GM13976 (cell line): Measurements from ENCODE around the gene PIM3.

Experiments
- DNase-seq: peaks from one replicate; pipeline ENCODE4 v3.0.0; 2012; ENCODE audit warnings: low spot score
- in situ Hi-C: fragments of 300-500 bp; cut with MboI; formaldehyde crosslinking; loops from one replicate; pipeline ENCODE4 v1.12.0; 2022; ENCODE audit warnings: low sequenced_read_pairs, mixed read lengths, inconsistent platforms; ENCODE audit not compliant: unreplicated experiment
- TF ChIP-seq, protein P1 (sequence below): IDR thresholded peaks from 2 replicates; pipeline ENCODE4 v1.5.1; 2012; ENCODE audit warnings: borderline replicate concordance, mild to moderate bottlenecking; ENCODE audit not compliant: insufficient read depth; ENCODE audit errors: extremely low read depth, missing control alignments, control extremely low read depth

PIM3 gene

DNA sequence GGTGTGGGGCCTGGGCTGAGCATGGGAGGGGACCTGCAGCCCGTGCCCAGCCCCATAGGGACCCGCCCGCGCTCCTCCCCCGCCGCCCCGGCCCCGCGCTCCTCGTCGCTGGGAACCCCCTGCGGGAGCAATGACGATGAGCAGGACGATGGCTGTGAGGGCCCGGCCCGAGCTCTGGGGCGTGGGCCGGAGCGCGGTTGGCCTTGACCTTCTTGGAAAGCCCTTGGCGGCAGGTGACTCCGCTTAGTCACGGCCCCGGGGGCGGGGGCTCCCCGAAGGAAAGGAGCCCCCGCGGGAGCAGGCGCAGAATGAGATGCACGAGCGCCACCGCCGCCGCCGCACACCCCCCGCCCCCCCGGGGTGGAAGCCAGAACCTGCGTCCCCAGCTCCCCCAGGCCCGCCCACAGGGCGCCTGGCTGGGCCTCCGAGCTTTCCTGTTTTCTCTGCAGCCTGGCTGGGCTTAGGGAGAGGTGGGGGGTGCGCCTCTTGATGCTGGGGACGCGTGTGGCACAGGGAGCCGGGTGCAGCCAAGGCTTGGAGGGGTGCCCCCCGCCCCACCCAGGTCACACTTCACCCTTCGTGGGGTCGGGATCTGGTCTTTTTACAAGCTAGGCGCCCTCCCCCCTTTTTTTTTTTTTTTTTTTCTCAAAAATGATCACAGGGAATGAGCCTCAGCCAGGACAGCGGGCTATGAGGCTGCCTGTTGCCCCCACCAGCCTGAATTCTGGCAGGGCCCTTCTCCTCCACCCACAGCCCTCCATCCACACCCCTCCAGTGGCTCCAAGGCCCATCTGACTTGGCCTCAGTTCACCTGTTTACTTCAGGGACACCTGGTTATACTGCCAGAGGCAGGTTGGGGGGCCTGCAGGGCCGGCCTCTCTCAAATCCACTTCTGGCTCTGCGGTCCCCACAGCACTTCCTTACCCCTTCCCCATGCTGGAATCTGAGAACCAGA, 24.3 kb upstream of the PIM3 start:
- TF ChIP-seq, protein P1, sequence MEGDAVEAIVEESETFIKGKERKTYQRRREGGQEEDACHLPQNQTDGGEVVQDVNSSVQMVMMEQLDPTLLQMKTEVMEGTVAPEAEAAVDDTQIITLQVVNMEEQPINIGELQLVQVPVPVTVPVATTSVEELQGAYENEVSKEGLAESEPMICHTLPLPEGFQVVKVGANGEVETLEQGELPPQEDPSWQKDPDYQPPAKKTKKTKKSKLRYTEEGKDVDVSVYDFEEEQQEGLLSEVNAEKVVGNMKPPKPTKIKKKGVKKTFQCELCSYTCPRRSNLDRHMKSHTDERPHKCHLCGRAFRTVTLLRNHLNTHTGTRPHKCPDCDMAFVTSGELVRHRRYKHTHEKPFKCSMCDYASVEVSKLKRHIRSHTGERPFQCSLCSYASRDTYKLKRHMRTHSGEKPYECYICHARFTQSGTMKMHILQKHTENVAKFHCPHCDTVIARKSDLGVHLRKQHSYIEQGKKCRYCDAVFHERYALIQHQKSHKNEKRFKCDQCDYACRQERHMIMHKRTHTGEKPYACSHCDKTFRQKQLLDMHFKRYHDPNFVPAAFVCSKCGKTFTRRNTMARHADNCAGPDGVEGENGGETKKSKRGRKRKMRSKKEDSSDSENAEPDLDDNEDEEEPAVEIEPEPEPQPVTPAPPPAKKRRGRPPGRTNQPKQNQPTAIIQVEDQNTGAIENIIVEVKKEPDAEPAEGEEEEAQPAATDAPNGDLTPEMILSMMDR = no peak
- in situ Hi-C loops = no loop called here
- DNase-seq = peak; percentile 91

DNA sequence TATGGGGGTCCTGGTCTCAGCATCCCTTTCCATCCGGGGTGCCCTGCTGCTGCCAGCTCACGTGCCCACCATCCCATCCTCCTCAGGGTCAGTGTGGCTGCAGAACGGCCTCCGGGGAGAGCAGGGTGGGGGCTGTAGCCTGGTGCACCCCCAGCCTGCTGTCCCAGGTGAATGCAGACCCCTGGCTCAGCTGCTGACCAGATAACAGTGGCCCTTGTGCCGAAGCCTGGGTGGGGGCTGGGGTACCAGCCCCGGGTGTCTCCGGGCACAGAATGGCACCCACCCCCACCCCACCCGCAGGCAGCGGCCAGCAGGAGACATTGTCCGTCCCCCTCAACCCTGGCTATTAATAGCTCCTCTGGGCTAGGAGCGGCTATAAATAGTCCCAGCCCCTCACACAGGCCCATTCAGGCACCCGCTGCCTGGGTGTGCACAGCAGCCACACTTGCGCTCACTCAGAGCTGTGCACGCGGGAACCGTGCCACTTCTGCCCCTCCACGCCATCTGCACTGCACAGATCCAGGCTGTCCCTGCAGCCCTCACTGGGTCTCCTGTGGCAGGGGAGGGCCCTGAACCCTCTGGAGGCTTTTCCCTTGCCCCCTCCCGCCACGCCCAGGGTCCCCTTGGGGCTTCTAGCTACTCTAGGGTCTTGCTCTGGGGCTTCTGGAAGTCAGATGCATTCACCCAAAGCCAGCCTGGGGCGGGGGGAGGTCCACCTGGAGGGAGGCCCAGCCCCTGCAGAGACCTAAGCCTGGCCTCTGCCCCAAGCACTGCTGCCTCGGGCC, 23.4 kb upstream of the PIM3 start:
- DNase-seq = no peak
- TF ChIP-seq, protein P1 = no peak
- in situ Hi-C loops = no loop called here

DNA sequence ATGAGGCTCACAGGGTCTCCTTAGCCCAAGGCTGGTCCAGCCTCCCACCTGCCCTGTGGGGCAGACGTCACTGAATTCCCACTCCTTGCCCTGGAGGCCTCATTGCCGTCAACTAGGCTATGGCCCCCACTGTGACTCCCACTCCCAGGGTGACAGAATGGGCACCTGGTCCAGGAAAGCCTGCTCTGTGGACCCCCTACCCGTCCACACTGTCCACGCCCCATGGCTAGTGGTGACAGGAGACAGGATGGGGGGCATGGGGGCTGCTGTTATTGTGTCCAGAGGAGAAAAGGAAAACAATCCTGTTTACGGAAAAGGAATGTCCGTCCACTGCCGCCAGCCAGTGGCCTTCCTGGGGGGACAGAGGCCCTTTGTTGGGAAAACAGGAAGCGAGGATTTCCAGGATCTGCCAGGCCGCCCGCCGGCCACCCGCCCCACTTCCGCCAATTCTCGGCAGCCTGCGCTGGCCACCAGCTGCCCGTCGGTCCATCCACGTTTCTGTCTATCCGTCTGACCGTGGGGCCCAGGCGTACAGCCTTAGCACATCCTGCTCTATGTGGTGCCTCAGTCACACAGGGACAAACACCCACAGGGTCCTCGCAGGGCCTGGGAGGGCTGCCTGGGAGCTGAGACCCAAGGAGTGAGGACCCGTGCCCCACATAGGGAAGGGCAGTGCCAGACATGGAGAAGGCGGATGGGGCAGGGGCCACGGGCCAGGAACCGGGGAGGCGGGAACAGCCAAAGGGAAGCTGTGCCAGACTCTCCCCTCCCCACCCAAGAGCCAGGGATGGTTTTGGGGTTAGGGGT, 22.6 kb upstream of the PIM3 start:
- no peak for DNase-seq
- in situ Hi-C loops = no loop called here
- TF ChIP-seq, protein P1 = no peak

DNA sequence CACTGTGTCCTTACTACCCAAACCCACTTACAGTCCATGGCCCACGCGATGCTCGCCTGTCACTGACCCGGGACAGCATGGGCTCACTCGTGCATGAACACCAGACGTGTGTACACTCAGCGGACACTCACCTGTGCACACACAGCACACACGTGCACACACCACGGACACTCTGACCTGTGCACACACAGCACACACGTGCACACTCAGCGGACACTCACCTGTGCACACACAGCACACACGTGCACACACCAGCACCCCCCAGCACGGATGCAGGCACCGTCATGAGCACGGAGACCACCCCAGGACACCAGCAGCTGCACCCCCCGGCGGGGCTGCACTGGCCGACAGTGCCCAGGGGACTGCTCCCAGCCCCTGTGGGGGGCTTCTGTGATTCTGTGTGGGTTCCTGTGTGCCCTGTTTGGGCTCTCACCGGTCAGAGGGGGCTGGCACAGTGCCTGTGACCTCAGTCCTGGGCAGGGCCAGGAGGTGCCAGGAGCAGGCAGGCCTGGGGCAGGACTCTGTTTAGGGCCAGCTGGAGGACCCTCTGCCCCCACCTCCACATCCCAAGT, 21.9 kb upstream of the PIM3 start:
- TF ChIP-seq, protein P1 = no peak
- in situ Hi-C loops = no loop called here
- DNase-seq = no peak

DNA sequence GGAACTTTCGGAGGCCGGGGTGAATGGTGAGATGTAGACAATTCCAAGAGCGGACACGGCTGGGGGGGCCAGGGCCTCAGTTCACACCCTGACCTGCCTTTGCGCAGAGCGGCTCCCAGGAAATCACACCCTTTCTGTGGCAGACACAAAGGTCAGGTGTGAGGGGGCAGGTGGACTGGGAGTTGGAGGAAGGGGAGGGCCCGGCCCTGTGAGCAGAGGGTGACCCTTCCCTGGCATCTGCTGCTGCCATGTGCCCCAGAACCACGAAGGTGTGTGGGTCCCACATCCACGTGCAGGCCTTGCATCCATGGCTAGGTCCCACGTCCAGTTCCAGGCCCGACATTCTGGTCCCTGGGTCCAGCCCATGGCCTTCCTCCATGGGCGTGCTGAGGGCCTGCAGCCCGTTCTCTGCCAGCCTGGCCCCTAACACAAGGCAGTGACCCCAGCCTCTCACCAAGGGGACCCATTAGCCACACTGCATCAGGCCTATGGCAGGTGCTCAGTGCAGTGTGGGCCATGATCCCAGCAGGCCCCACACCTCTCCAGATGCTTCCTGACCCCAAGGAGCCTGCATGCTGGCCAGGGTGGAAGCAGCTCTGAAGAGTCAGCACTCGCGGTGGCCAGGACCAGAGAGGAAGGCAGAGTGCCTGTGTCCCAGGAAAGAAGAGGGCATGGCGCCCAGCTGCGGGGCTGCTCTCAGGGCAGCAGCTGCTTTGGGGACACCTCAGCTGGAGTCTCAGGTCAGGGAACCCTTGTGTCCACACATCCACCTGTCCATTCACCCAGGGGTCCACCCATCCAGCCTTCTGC, 18.9 kb upstream of the PIM3 start:
- TF ChIP-seq, protein P1 = no peak
- DNase-seq = no peak
- in situ Hi-C loops = no loop called here
